GM23248 (cell line): ENCODE results near the gene NFIX.
"Not testable (repeated sequence)": the region's sequence is repeated elsewhere in the genome, so short reads cannot be mapped to it uniquely, and the experiment has no call there.

Experiments used
- EZH2 ChIP-seq: fragments of 200-600 bp; sonication (generic); IDR thresholded peaks from 2 replicates; pipeline ENCODE4 v1.6.1; 2018; ENCODE audit warnings: antibody characterized with exemption, mild to moderate bottlenecking; ENCODE audit not compliant: insufficient read depth, poor library complexity, severe bottlenecking
- EZH2phosphoT487 ChIP-seq: fragments of 200-600 bp; sonication (generic); IDR thresholded peaks from 2 replicates; pipeline ENCODE4 v1.6.1; 2018; ENCODE audit warnings: antibody characterized with exemption, moderate library complexity, mild to moderate bottlenecking, low read depth; ENCODE audit not compliant: insufficient read depth

DNA sequence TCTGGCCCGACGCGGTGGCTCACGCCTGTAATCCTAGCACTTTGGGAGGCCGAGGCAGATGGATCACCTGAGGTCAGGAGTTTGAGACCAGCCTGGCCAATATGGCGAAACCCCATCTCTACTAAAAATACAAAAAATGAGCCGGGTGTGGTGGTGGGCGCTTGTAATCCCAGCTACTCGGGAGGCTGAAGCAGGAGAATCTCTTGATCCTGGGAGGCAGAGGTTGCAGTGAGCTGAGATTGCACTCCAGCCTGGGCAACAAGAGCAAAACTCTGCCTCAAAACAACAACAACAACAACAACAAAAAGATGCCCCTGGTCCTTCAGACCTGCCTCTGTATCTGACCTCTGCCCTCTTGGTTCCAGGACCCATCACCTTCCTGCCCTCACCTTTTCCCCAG, 39.7 kb upstream of the NFIX start:
- not testable (repeated sequence) for TF ChIP-seq EZH2, EZH2phosphoT487
